NCI-H146 treated with DMSO at 0.1 percent for 48 hours (cell line): ENCODE data around the gene SHMT2.

Experiments used
- DNase-seq: peaks from one replicate; lab custom pipeline; 2025; ENCODE audit not compliant: unreplicated experiment; lab: John Stamatoyannopoulos, UW

SHMT2 gene

DNA sequence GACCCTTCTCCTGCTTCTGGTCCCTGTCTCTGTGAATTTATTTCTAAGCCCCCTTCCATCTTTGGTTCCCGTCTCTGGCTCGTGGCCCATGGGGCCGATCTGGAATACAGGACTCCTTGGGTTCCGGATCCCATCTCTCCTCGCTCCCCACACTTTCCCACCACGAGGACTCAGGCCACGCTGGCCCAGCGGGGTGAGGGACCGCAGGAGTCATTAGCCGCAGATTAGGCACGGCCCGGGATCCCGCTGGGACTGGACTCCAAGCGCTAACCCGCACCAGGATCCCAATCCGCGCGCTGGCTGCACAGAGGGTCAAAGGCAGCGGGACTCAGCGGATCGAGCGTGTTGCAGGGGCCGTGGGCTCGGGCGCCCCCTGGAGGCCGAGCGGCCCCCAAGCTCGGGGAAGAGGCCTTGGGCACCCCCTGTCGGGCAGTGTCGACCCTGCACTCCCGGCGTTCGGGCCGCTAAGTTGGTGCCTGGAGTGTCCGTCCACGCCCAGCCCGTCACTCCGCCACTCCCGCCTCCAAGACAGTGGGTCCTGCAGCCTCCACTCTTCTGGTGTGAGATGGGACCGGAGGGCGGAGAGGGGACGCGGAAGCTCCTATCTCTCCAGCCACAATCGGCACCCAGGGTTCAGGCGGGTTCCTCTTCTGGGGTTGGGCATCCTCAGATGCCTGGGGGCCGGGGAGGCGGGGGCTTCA, 9.5 kb downstream of the SHMT2 start:
- DNase-seq: peak; percentile 61

- peak; percentile 39 for DNase-seq
These were observed 10.1 kb downstream of the SHMT2 start for GRCh38 chr12:57239587-57240065.

- DNase-seq: peak; percentile 67
These were observed 10.8 kb downstream of the SHMT2 start for GRCh38 chr12:57240066-57240921.

- no peak for DNase-seq
These were observed 11.5 kb downstream of the SHMT2 start for GRCh38 chr12:57240926-57241401.

GRCh38 chr12:57241402-57242310, 12.1 kb downstream of the SHMT2 start:
- no peak for DNase-seq

DNA sequence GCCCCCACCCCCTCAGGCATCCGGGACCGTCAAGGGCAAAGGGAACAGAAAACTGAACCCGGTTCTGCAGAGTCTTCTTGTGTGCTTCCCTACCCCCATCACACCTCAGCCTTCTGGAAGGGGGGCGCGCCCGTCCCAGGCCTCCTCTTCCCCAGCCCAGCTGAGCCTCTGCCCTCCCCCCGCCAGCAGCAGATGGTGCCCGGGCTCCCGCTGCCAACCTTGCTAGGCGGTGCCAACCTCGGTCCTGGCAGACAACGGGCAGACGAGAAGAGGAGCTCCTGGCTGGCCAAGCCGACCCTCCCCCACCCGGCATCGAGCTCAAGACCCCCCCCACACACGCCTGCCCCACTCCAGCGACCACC, 12.8 kb downstream of the SHMT2 start:
- DNase-seq: no peak

GRCh38 chr12:57242691-57243454, 13.4 kb downstream of the SHMT2 start:
- DNase-seq: peak; percentile 76

GRCh38 chr12:57243521-57244311, 14.2 kb downstream of the SHMT2 start:
- peak; percentile 63 for DNase-seq

DNA sequence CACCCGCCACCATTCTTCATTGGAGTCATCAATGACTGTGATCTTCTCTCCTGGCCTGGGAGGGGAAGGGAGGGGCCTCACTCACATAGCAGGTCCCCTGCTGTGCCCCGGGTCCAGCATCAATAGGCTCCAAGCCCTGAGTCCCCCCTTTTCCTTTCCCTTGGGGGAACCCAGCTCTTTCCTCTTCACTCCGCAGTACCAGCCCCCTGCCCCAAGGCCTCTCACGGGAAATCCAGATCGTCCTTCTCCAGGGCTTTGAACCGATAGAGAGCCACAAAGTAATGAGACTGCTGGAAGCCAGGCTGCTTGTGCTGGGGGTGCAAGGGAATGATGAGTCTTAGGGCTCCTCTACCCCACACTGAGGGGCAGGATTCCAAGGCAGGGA, 14.8 kb downstream of the SHMT2 start:
- DNase-seq: no peak

DNA sequence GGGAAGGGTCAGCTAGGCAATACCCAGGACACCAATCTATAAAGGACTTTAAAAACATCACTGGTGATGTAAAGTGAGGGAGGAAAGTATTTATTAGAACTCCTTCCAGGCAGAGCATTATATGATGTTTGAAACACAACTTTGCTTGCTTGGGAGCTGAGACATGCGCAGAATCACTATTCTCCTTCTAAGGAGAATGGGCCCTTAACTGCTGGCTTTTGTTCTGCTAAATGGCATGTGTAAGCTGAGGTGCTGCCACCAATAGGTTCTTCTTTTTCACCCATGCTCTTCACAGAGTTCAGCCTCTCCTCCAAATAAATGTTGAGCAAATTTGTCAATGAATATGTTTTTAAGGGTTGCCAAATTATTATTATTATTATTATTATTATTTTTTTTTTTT, 17.5 kb downstream of the SHMT2 start:
- no peak for DNase-seq

DNA sequence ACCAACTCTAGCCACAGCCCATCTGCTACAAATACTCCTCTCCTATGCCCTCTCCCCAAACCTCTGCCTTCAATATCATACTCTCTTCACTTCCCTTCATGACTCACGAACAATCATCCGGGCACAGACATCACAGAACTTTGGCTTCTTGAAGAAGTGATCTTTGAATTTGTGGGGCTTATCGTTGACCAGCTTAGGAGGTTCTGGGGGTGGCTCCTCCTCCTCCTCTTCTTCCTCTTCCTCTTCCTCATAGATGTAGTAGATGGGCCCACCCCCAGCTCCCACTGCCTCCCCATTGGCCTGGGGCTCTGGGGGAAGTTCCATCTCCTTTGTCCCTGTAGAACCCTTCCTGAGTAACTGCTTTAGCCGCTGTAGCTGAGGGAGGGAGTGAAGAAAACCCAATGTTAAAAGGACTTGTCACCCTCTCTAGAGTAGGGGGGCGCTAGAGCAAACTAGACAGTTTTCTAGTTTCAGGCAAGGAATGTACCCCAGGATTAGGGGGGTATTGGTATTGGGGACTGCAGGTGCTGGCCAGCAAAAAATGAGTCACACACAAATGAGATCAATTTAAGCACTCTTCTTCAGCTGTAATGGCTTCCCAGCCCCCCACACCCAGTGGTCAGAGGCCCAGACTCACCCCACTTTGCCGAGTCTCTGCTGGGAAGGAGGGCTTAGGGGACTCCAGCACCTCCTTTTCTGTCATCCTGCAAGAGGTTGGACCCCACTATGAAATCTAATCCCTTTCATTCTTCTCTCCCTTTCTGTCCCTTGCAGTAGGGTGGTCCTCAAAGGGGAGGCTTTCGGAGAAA, 19.6 kb downstream of the SHMT2 start:
- no peak for DNase-seq

DNA sequence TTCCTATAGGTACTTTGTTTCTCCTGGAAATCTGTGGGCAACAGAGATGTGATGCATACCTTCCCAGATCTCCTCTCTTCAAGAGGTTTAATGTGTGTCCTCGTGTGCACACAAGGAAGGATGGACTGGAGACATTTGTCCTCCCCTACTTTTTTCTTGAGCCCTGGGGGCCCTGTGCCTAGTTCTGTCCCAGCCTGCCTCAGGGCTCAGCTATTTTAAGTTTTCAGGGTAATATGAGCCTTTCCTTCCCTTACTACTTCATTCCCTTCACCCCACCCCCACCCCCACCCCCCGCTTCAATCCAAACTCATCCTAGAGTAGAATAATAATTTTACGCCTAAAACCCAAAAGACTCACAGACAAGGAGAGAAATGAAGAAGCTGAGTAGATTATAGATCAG, 21.0 kb downstream of the SHMT2 start:
- DNase-seq: no peak

GRCh38 chr12:57250956-57251355, 21.4 kb downstream of the SHMT2 start, which contains the start of gene STAC3:
STAC3 (minus strand) TSS chr12:57251187; CDS start chr12:57249636, 1,551 bp downstream.
- no peak for DNase-seq

DNA sequence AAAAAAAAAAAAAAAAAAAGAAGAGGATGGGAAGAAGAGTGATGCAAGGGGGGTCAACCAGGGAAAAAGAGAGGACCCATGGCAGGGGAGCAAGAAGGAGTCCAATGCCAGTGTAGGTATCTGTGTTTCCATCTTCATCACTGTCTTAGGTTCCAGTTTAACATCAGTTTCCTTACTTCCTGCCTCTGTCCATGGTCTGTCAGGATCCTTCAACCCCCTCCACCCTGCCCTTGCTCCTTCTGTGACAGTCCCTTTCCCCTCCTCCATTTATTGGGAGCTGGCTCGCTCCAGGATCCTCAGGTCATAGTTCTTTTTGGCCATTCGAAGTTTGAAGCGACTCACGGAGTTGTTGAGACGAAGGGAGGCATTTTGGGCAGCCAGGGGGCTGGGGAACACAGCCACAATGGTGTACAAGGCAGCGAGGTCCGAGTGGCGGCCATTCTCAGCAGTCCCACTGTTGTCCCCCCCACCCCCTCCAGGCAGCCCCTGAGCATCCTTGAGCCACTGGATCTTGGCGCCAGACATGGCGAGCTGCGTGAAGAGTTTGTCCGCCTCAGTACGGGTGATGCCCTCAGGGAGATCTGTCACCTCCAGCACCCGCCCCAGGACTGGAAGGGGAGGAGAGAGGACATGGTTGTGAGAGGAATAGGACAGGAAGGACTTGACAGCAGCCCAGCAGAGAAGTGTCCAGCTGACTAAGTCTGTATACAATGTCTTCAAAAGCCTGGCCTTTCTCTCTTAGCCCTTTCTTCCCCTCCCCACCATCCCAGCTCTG, 25.2 kb downstream of the SHMT2 start:
- no peak for DNase-seq

DNA sequence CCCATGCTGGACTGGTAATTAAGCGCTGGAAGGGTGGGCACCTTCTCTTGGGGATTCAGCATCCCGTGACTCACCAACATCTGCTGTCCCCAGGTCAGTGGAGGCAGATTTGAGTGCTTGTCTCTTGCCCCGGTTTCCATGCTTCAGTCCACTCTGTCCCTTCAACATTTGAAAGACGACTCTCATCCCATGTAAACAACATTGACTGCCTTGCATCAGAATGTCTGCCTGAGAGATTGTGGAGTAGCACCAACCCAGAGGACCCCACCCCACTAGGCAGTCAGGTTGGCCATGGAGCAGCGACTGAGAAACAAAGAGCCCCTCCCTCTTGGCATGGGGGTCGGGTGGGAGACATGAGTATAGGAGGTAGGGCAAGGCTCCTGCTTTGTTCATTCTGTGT, 26.4 kb downstream of the SHMT2 start:
- no peak for DNase-seq

DNA sequence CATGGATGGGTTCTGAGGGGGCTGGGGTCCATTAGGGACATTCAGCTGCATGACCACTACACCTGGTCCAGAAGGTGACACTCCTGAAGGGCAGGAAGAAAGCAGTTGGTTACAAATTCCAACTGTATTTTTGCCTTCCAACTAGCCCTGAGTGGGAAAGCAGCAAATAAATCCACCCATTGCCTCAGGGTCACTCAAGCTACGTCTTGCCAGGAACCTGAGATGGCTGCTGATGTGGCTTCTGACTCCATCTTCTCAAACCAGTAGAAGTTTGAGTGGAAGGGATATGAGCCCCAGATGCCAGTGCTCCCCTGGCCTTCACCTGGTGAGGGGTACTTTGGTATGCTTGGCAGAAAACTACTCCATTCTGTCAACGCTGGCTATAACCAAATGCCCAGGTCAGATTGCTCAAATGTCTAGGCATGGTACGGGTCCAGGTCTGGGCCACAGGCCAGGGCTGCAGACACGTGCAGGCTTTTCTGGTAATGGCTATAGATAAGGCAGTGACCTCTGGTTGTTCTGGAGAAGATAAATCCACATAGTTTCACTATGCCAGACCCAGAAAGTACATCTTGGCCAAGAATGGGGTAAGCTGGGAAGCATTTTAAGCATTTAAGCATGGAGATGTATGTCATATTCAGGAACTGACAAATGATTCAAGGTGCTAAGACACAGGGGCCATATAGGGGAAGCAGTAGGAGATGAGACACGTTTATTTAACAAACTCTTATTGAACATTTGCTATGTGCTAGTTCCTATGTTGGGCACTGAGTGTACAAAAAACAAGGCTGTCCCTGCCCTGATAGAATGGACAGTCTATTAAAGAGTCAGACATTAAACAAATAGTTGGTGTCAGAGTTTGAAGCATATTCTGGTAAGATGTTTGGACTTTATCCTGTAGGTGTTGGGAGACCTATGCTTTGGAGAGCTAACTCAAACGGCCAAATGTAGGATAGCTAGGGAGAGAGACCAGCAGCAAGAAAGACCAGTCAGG, 29.8 kb downstream of the SHMT2 start:
- DNase-seq: no peak

- DNase-seq: no peak
These were observed 30.9 kb downstream of the SHMT2 start for GRCh38 chr12:57260366-57260765.
